Stimulated activated CD8-positive, alpha-beta memory T cell treated with anti-CD3 and anti-CD28 coated beads, Interleukin-7, amount 100 ng/mL, for 48 hours (primary cell): Measurements from ENCODE around the gene MEIS2.
A peak's percentile ranks its signal among the peaks of the same experiment; 100 is the strongest.

Experiments
- DNase-seq, 2 donors: peaks; one replicate each; pipeline ENCODE4 v3.0.0-alpha.2; 2020; ENCODE audit warnings: low read depth in 1 of 2; ENCODE audit errors: extremely low read depth in 1 of 2

MEIS2 gene

GRCh38 chr15:36904715-36905114, 195.6 kb downstream of the MEIS2 start:
- DNase-seq = no peak

- DNase-seq = no peak
Measured at GRCh38 chr15:36903922-36904556, 196.3 kb downstream of the MEIS2 start.

- no peak for DNase-seq
Measured at GRCh38 chr15:36903195-36903594, 197.2 kb downstream of the MEIS2 start.

GRCh38 chr15:36901012-36901411, 199.3 kb downstream of the MEIS2 start:
- no peak for DNase-seq

GRCh38 chr15:36899696-36900095, 200.7 kb downstream of the MEIS2 start:
- DNase-seq = no peak

- DNase-seq = no peak
Measured at GRCh38 chr15:36898536-36899126, 201.7 kb downstream of the MEIS2 start.

GRCh38 chr15:36897834-36898233, 202.5 kb downstream of the MEIS2 start:
- DNase-seq = no peak

GRCh38 chr15:36896949-36897348, 203.4 kb downstream of the MEIS2 start:
- DNase-seq = no peak

GRCh38 chr15:36894075-36894474, 206.3 kb downstream of the MEIS2 start:
- DNase-seq = no peak

GRCh38 chr15:36893276-36893675, 207.1 kb downstream of the MEIS2 start:
- no peak for DNase-seq

GRCh38 chr15:36888011-36888992, 212.0 kb downstream of the MEIS2 start:
- no peak for DNase-seq

- DNase-seq = no peak
Measured at GRCh38 chr15:36887214-36887961, 213.0 kb downstream of the MEIS2 start.

GRCh38 chr15:36886701-36887100, 213.6 kb downstream of the MEIS2 start:
- DNase-seq = no peak

- DNase-seq = no peak
Measured at GRCh38 chr15:36886191-36886590, 214.2 kb downstream of the MEIS2 start.

GRCh38 chr15:36885771-36886170, 214.6 kb downstream of the MEIS2 start:
- no peak for DNase-seq

GRCh38 chr15:36884936-36885635, 215.3 kb downstream of the MEIS2 start:
- no peak for DNase-seq

GRCh38 chr15:36884518-36884875, 215.9 kb downstream of the MEIS2 start:
- DNase-seq = no peak

- DNase-seq = peak; percentile 36 to 59
Measured at GRCh38 chr15:36883713-36884517, 216.4 kb downstream of the MEIS2 start.

- no peak for DNase-seq
Measured at GRCh38 chr15:36882487-36883131, 217.7 kb downstream of the MEIS2 start.
